Suprapubic skin (tissue), 4 donors: ENCODE data around the gene PARVA.

ENCODE experiments used
- POLR2A ChIP-seq, 2 donors: fragments of 450-650 bp; IDR thresholded peaks; one replicate each; pipeline ENCODE4 v1.6.1; 2017; ENCODE audit warnings: antibody characterized with exemption in 2 of 2, mild to moderate bottlenecking in 2 of 2, moderate library complexity in 2 of 2
- POLR2AphosphoS5 ChIP-seq, 3 donors: sonication (generic); formaldehyde crosslinking; IDR thresholded peaks; one replicate each; pipeline ENCODE4 v1.6.1; 2017; ENCODE audit warnings: antibody characterized with exemption in 3 of 3
- TF ChIP-seq, protein P1 (sequence below), 2 donors: fragments of 200-600 bp in 1 of 2; fragments of 450-650 bp in 1 of 2; sonication (generic) in 1 of 2; IDR thresholded peaks; one replicate each; pipeline ENCODE4 v1.5.1; 2016 to 2019; ENCODE audit warnings: antibody characterized with exemption in 2 of 2, mild to moderate bottlenecking in 1 of 2, moderate library complexity in 1 of 2

DNA sequence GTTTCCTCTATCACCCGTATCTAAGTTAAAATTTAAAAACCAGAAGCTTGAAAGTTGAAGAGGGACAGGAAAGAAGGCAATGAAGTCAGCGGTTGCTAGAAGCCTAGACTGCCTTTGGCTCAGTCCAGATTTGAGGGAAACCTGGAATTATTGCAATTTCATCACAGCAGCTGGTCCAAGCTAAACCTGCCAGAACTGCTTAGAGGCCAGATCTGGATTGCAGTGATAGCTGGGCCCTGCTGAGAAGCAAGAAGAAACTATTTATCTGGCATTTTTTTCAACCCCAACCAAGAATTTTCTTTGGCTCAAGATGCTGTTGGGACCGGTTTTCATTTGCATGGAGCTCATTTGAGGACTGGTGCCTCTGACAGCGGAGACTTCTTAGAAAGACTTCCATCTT, 175.3 kb downstream of the PARVA start:
- TF ChIP-seq, protein P1, sequence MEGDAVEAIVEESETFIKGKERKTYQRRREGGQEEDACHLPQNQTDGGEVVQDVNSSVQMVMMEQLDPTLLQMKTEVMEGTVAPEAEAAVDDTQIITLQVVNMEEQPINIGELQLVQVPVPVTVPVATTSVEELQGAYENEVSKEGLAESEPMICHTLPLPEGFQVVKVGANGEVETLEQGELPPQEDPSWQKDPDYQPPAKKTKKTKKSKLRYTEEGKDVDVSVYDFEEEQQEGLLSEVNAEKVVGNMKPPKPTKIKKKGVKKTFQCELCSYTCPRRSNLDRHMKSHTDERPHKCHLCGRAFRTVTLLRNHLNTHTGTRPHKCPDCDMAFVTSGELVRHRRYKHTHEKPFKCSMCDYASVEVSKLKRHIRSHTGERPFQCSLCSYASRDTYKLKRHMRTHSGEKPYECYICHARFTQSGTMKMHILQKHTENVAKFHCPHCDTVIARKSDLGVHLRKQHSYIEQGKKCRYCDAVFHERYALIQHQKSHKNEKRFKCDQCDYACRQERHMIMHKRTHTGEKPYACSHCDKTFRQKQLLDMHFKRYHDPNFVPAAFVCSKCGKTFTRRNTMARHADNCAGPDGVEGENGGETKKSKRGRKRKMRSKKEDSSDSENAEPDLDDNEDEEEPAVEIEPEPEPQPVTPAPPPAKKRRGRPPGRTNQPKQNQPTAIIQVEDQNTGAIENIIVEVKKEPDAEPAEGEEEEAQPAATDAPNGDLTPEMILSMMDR (IDR thresholded peaks at IDR 0.05): no peak
- TF ChIP-seq POLR2AphosphoS5 (IDR thresholded peaks at IDR 0.05) (peak in 1 of 3 donors; percentile 38), POLR2A (IDR thresholded peaks at IDR 0.05) (no peak)
